ENCODE data around the gene PLEKHG1. TPM values are rescaled to one million over a fixed set of nuclear protein-coding genes. Genes with fewer than 3 reads are reported as not detected.

The PLEKHG1 gene
- total and polyA plus RNA-seq, 2 of the 13 experiments (the other 11 are each of a cell fraction or from before 2014, with no cell fraction given) = 0.03 to 0.04 TPM

GRCh38 chr6:150600301-150601017 is 774 bp downstream of the PLEKHG1 start:
- WGBS (ENCODE audit: low lambda C conversion rate) = 8% methylated on average over 45 of the region's 69 CpGs
- intact Hi-C loops (cut with micrococcal nuclease; ENCODE audit: unreplicated experiment) = loop anchor here (2.0 kb wide), 1 partner anchor 214 kb away; no protein-coding TSS in a partner anchor
- H3K36me3 ChIP-seq (replicated peaks in 1 of 2; ENCODE audit: control insufficient read depth in 1 of 2, insufficient read depth in 2 of 2, low read length in 2 of 2) = no peaks in the 10 kb centered on the region
- peaks cover 12% of the 10 kb centered on the region; the same call in 1 of the 2 replicates for H3K4me1 ChIP-seq (ENCODE audit: insufficient read depth, low read length)
- peak overlapping the region; percentile 72 for H3K4me2 ChIP-seq (ENCODE audit: low read depth, low read length)
- no peaks in the 10 kb centered on the region for H3K9me3 ChIP-seq (ENCODE audit: low read length)
- H3K27me3 ChIP-seq (ENCODE audit: control insufficient read depth in 1 of 2, insufficient read depth in 2 of 2, low read length in 2 of 2) = peaks cover 1 to 45% of the 10 kb centered on the region in 2 experiments; a peak in 3 of 5 replicates
- H2AFZ ChIP-seq (ENCODE audit: low read length) = no peak overlapping the region
- H3K4me3 ChIP-seq (replicated peaks in 1 of 3; ENCODE audit: insufficient read depth in 1 of 3, low read depth in 2 of 3, low read length in 3 of 3) = peak overlapping the region; percentile 29 to 68 (median 38); a peak in 4 of 6 replicates
- CTCF ChIA-PET (ENCODE audit: low intra/inter-chr PET ratio, low total read pairs) = interaction anchor here (0.8 to 1.7 kb wide), 2 partner anchors 180 to 182 kb away, joined by 3 to 11 read pairs; no protein-coding TSS in a partner anchor
- H4K20me1 ChIP-seq (ENCODE audit: insufficient read depth, low read length) = no peaks in the 10 kb centered on the region; the same call in 1 of the 2 replicates
- BruUV-seq (replicated peaks) = no TSS peak
- ATAC-seq (peak; percentile 97), FAIRE-seq (peak; percentile 42), DNase-seq (ENCODE audit: low spot score) (peak; percentile 50)
- H3K79me2 ChIP-seq (ENCODE audit: insufficient read depth, low read length) = no peaks in the 10 kb centered on the region
- H3K27ac ChIP-seq (ENCODE audit: extremely low read length, insufficient read depth, low read length) = no peak overlapping the region
- POLR2A ChIA-PET = no interaction called here
- in situ Hi-C loops (cut with HindIII; ENCODE audit: extremely low pct_ligation_motif_present, low pct_unique_long_range_greater_than_20kb) = loop anchor here (10.0 kb wide), 2 partner anchors 186 to 214 kb away; no protein-coding TSS in a partner anchor
- no peak overlapping the region for H3K9ac ChIP-seq (ENCODE audit: insufficient read depth, low read depth, low read length)
- no peak for TF ChIP-seq FLYWCH1 (CRISPR knock-in tag; IDR thresholded peaks at IDR 0.05)
- TF ChIP-seq ZNF274 (CRISPR knock-in tag; IDR thresholded peaks at IDR 0.05) = peak; percentile 58; the same call in 1 of the 2 replicates
- TF ChIP-seq XRCC5 (optimal IDR thresholded peaks at IDR 0.05; ENCODE audit: low read length) = peak; percentile 71
- peak; percentile 55; the same call in 1 of the 2 replicates for TF ChIP-seq EED (CRISPR knock-in tag; IDR thresholded peaks at IDR 0.05)
- no peak for TF ChIP-seq IKZF1 (IDR thresholded peaks at IDR 0.05)
- peak; percentile 55; the same call in 1 of the 2 replicates for TF ChIP-seq MYPOP (CRISPR knock-in tag; IDR thresholded peaks at IDR 0.05)
- TF ChIP-seq AFF4 (CRISPR knock-in tag; IDR thresholded peaks at IDR 0.05) = no peak
- TF ChIP-seq POGK (CRISPR knock-in tag; conservative IDR thresholded peaks at IDR 0.05) = 0 out of 2 replicates have a peak, but pooled peaks have one; percentile 42
- TF ChIP-seq ZNF512 (CRISPR knock-in tag; IDR thresholded peaks at IDR 0.05) = no peak
- no peak for TF ChIP-seq ZIK1 (CRISPR knock-in tag; IDR thresholded peaks at IDR 0.05; ENCODE audit: borderline replicate concordance, low read depth)
- 0 out of 2 replicates have a peak, but pooled peaks have one; percentile 35 for TF ChIP-seq PHF21A (CRISPR knock-in tag; IDR thresholded peaks at IDR 0.05)

Data from HepG2 (cell line).